Right lobe of liver (tissue), 4 donors: ENCODE measurements around the gene TYW1B.

ENCODE experiments used
- POLR2A ChIP-seq: fragments of 450-650 bp; IDR thresholded peaks from one replicate; pipeline ENCODE4 v1.6.1; 2017; ENCODE audit warnings: antibody characterized with exemption, mild to moderate bottlenecking
- TF ChIP-seq, protein P1 (sequence below), 4 donors: fragments of 200-600 bp in 3 of 4; fragments of 450-650 bp in 1 of 4; IDR thresholded peaks; one replicate each; pipeline versions ENCODE4 v1.5.1 to v1.8.0; 2016 to 2022; ENCODE audit warnings: antibody characterized with exemption in 4 of 4, mild to moderate bottlenecking in 2 of 4
- donor health status: DM: no; HTN: no; CAD: no.
- donor health status: DM: no; HTN: no; CAD: no.
- donor health status: DM: no; HTN: yes; CAD: no.

DNA sequence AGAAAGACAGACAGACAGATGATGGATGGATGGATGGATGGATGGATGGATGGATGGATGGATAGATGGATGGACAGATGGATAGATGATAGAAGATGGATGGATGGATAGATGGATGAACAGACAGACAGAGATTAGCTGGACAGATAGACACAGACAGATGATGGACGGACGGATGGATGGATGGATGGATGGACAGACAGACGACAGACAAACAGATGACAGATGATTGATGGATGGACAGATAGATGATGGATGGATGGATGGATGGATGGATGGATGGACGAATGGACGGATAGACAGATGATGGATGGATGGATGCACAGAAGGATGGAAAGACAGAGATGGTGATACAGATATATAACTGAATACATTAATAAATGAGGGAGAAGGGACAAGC, 224.9 kb downstream of the TYW1B start:
- TF ChIP-seq, protein P1, sequence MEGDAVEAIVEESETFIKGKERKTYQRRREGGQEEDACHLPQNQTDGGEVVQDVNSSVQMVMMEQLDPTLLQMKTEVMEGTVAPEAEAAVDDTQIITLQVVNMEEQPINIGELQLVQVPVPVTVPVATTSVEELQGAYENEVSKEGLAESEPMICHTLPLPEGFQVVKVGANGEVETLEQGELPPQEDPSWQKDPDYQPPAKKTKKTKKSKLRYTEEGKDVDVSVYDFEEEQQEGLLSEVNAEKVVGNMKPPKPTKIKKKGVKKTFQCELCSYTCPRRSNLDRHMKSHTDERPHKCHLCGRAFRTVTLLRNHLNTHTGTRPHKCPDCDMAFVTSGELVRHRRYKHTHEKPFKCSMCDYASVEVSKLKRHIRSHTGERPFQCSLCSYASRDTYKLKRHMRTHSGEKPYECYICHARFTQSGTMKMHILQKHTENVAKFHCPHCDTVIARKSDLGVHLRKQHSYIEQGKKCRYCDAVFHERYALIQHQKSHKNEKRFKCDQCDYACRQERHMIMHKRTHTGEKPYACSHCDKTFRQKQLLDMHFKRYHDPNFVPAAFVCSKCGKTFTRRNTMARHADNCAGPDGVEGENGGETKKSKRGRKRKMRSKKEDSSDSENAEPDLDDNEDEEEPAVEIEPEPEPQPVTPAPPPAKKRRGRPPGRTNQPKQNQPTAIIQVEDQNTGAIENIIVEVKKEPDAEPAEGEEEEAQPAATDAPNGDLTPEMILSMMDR (IDR thresholded peaks at IDR 0.05): no peak
- TF ChIP-seq POLR2A: no peak
